ENCODE results near the gene TACR2. TPM values are rescaled to one million over a fixed set of nuclear protein-coding genes. Genes with fewer than 3 reads are reported as not detected.

The TACR2 gene
- total and polyA plus RNA-seq, 2 experiments from 2014 or later = not detected

DNA sequence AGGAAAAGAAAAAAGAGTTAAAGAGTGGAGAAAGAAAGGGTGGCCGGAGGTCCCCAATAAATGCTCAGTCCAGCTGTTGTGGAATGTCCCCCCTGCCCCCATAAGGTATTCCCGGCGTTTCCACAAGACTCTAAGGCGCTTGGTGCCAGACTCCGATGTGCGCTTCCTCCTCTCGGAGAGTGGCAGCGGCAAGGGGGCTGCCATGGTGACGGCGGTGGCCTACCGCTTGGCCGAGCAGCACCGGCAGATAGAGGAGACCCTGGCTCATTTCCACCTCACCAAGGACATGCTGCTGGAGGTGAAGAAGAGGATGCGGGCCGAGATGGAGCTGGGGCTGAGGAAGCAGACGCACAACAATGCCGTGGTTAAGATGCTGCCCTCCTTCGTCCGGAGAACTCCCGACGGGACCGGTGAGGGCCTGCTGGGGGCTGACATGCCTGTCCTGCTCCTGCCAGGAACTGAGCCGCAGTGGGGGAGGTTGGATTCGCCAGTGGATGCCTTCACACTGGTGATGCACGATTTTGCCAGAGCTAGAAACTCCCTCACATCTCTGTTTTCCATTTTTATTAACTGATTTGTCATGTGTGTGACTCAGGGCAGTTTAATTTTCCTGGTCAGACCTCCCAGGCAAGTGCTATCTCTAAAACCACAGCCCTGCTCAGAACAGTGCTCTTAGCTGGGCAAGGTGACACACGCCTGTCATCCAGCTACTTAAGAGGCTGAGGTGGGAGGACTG, 34.2 kb downstream of the TACR2 start:
- Histone ChIP-seq H2AFZ (no peak overlapping the region), H3K27ac (ENCODE audit: low read depth) (0 out of 2 replicates have a peak overlapping the region, but pooled peaks have one; percentile 50), H3K79me2 (replicated peaks; ENCODE audit: insufficient read depth) (peaks cover 31% of the 10 kb centered on the region; the same call in 1 of the 2 replicates), H4K20me1 (replicated peaks; ENCODE audit: insufficient read depth) (no peaks in the 10 kb centered on the region; the same call in 1 of the 2 replicates), H3F3A (replicated peaks; ENCODE audit: low read depth) (peaks cover 4% of the 10 kb centered on the region; the same call in 1 of the 2 replicates), H3K36me3 (ENCODE audit: insufficient read depth) (peaks cover 89% of the 10 kb centered on the region), H3K9me2 (ENCODE audit: insufficient read depth) (no peaks in the 10 kb centered on the region), H3K4me1 (ENCODE audit: insufficient read depth) (no peaks in the 10 kb centered on the region; the same call in 1 of the 2 replicates), H3K27me3 (ENCODE audit: insufficient read depth) (no peaks in the 10 kb centered on the region), H3K4me3 (no peak overlapping the region), H3K4me2 (no peak overlapping the region)
- peaks cover 10% of the 10 kb centered on the region for H3K4me1 Mint-ChIP-seq
- H3K4me3 Mint-ChIP-seq = no peak overlapping the region
- H3K36me3 Mint-ChIP-seq (ENCODE audit: low read depth) = peaks cover 94% of the 10 kb centered on the region
- TF ChIP-seq POLR2AphosphoS5 (IDR thresholded peaks at IDR 0.05; ENCODE audit: low read depth) = no peak
- TF ChIP-seq ZNF331 (CRISPR knock-in tag; IDR thresholded peaks at IDR 0.05; ENCODE audit: low read depth) = no peak
- no peak for TF ChIP-seq ZNF114 (CRISPR knock-in tag; IDR thresholded peaks at IDR 0.05)
- no peak for TF ChIP-seq CREB1 (CRISPR knock-in tag; IDR thresholded peaks at IDR 0.05; ENCODE audit: low read depth)
- TF ChIP-seq, protein P1, sequence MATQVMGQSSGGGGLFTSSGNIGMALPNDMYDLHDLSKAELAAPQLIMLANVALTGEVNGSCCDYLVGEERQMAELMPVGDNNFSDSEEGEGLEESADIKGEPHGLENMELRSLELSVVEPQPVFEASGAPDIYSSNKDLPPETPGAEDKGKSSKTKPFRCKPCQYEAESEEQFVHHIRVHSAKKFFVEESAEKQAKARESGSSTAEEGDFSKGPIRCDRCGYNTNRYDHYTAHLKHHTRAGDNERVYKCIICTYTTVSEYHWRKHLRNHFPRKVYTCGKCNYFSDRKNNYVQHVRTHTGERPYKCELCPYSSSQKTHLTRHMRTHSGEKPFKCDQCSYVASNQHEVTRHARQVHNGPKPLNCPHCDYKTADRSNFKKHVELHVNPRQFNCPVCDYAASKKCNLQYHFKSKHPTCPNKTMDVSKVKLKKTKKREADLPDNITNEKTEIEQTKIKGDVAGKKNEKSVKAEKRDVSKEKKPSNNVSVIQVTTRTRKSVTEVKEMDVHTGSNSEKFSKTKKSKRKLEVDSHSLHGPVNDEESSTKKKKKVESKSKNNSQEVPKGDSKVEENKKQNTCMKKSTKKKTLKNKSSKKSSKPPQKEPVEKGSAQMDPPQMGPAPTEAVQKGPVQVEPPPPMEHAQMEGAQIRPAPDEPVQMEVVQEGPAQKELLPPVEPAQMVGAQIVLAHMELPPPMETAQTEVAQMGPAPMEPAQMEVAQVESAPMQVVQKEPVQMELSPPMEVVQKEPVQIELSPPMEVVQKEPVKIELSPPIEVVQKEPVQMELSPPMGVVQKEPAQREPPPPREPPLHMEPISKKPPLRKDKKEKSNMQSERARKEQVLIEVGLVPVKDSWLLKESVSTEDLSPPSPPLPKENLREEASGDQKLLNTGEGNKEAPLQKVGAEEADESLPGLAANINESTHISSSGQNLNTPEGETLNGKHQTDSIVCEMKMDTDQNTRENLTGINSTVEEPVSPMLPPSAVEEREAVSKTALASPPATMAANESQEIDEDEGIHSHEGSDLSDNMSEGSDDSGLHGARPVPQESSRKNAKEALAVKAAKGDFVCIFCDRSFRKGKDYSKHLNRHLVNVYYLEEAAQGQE (IDR thresholded peaks at IDR 0.05; ENCODE audit: unreplicated experiment) = no peak
- no peak for TF ChIP-seq EZH2 (IDR thresholded peaks at IDR 0.05; ENCODE audit: low read depth, unreplicated experiment)
- TF ChIP-seq, protein P2, sequence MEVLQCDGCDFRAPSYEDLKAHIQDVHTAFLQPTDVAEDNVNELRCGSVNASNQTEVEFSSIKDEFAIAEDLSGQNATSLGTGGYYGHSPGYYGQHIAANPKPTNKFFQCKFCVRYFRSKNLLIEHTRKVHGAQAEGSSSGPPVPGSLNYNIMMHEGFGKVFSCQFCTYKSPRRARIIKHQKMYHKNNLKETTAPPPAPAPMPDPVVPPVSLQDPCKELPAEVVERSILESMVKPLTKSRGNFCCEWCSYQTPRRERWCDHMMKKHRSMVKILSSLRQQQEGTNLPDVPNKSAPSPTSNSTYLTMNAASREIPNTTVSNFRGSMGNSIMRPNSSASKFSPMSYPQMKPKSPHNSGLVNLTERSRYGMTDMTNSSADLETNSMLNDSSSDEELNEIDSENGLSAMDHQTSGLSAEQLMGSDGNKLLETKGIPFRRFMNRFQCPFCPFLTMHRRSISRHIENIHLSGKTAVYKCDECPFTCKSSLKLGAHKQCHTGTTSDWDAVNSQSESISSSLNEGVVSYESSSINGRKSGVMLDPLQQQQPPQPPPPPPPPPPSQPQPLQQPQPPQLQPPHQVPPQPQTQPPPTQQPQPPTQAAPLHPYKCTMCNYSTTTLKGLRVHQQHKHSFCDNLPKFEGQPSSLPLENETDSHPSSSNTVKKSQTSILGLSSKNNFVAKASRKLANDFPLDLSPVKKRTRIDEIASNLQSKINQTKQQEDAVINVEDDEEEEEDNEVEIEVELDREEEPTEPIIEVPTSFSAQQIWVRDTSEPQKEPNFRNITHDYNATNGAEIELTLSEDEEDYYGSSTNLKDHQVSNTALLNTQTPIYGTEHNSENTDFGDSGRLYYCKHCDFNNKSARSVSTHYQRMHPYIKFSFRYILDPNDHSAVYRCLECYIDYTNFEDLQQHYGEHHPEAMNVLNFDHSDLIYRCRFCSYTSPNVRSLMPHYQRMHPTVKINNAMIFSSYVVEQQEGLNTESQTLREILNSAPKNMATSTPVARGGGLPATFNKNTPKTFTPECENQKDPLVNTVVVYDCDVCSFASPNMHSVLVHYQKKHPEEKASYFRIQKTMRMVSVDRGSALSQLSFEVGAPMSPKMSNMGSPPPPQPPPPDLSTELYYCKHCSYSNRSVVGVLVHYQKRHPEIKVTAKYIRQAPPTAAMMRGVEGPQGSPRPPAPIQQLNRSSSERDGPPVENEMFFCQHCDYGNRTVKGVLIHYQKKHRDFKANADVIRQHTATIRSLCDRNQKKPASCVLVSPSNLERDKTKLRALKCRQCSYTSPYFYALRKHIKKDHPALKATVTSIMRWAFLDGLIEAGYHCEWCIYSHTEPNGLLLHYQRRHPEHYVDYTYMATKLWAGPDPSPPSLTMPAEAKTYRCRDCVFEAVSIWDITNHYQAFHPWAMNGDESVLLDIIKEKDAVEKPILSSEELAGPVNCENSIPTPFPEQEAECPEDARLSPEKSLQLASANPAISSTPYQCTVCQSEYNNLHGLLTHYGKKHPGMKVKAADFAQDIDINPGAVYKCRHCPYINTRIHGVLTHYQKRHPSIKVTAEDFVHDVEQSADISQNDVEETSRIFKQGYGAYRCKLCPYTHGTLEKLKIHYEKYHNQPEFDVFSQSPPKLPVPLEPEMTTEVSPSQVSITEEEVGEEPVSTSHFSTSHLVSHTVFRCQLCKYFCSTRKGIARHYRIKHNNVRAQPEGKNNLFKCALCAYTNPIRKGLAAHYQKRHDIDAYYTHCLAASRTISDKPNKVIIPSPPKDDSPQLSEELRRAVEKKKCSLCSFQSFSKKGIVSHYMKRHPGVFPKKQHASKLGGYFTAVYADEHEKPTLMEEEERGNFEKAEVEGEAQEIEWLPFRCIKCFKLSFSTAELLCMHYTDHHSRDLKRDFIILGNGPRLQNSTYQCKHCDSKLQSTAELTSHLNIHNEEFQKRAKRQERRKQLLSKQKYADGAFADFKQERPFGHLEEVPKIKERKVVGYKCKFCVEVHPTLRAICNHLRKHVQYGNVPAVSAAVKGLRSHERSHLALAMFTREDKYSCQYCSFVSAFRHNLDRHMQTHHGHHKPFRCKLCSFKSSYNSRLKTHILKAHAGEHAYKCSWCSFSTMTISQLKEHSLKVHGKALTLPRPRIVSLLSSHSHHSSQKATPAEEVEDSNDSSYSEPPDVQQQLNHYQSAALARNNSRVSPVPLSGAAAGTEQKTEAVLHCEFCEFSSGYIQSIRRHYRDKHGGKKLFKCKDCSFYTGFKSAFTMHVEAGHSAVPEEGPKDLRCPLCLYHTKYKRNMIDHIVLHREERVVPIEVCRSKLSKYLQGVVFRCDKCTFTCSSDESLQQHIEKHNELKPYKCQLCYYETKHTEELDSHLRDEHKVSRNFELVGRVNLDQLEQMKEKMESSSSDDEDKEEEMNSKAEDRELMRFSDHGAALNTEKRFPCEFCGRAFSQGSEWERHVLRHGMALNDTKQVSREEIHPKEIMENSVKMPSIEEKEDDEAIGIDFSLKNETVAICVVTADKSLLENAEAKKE (CRISPR knock-in tag; IDR thresholded peaks at IDR 0.05) = no peak
- TF ChIP-seq STAT1 (IDR thresholded peaks at IDR 0.05; ENCODE audit: unreplicated experiment) = no peak
- TF ChIP-seq, protein P3, sequence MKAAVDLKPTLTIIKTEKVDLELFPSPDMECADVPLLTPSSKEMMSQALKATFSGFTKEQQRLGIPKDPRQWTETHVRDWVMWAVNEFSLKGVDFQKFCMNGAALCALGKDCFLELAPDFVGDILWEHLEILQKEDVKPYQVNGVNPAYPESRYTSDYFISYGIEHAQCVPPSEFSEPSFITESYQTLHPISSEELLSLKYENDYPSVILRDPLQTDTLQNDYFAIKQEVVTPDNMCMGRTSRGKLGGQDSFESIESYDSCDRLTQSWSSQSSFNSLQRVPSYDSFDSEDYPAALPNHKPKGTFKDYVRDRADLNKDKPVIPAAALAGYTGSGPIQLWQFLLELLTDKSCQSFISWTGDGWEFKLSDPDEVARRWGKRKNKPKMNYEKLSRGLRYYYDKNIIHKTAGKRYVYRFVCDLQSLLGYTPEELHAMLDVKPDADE (IDR thresholded peaks at IDR 0.05) = no peak
- TF ChIP-seq JUNB (IDR thresholded peaks at IDR 0.05; ENCODE audit: unreplicated experiment) = no peak
- TF ChIP-seq NANOG (IDR thresholded peaks at IDR 0.05; ENCODE audit: borderline replicate concordance) = no peak
- TF ChIP-seq, protein P4, sequence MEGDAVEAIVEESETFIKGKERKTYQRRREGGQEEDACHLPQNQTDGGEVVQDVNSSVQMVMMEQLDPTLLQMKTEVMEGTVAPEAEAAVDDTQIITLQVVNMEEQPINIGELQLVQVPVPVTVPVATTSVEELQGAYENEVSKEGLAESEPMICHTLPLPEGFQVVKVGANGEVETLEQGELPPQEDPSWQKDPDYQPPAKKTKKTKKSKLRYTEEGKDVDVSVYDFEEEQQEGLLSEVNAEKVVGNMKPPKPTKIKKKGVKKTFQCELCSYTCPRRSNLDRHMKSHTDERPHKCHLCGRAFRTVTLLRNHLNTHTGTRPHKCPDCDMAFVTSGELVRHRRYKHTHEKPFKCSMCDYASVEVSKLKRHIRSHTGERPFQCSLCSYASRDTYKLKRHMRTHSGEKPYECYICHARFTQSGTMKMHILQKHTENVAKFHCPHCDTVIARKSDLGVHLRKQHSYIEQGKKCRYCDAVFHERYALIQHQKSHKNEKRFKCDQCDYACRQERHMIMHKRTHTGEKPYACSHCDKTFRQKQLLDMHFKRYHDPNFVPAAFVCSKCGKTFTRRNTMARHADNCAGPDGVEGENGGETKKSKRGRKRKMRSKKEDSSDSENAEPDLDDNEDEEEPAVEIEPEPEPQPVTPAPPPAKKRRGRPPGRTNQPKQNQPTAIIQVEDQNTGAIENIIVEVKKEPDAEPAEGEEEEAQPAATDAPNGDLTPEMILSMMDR (conservative IDR thresholded peaks at IDR 0.05; ENCODE audit: low read depth in 2 of 2) = no peak
- TF ChIP-seq EZH2phosphoT487 (IDR thresholded peaks at IDR 0.05; ENCODE audit: unreplicated experiment) = no peak
- no peaks in the 10 kb centered on the region for H3K9me3 Mint-ChIP-seq
- peaks cover 3% of the 10 kb centered on the region for H3K27me3 Mint-ChIP-seq (ENCODE audit: insufficient read depth, low read depth, poor library complexity)
- H3K27ac Mint-ChIP-seq = peak overlapping the region; percentile 52; the same call in 1 of the 2 replicates
- DNase-seq (ENCODE audit: low spot score) = no peak
- no peak for ATAC-seq

Measured in GM23338 (cell line).